Measurements from ENCODE around the gene PREB. TPM values are rescaled to one million over a fixed set of nuclear protein-coding genes. Genes with fewer than 3 reads are reported as not detected.

Gene PREB
- total and polyA plus RNA-seq, 2 of the 13 experiments (the other 11 are each of a cell fraction or from before 2014, with no cell fraction given) = 112 to 192 TPM

- 0 out of 2 replicates have a peak, but pooled peaks have one; percentile 17 for TF ChIP-seq E2F1 (CRISPR knock-in tag; IDR thresholded peaks at IDR 0.05)
- TF ChIP-seq MAFF (IDR thresholded peaks at IDR 0.05; ENCODE audit: low read depth, low read length) = 0 out of 2 replicates have a peak, but pooled peaks have one; percentile 24
- peak; percentile 98 for TF ChIP-seq ZBTB43 (CRISPR knock-in tag; conservative IDR thresholded peaks at IDR 0.05)
- TF ChIP-seq ZBTB25 (CRISPR knock-in tag; IDR thresholded peaks at IDR 0.05) = peak; percentile 97
- 0 out of 2 replicates have a peak, but pooled peaks have one; percentile 8 for TF ChIP-seq ATF7 (IDR thresholded peaks at IDR 0.05)
- peak; percentile 17; the same call in 1 of the 2 replicates for TF ChIP-seq ATF7 (CRISPR knock-in tag; IDR thresholded peaks at IDR 0.05)
- no peak; the same call in 1 of the 2 replicates for TF ChIP-seq NFYC (CRISPR knock-in tag; IDR thresholded peaks at IDR 0.05)
- TF ChIP-seq ZNF737 (CRISPR knock-in tag; IDR thresholded peaks at IDR 0.05; ENCODE audit: borderline replicate concordance) = peak; percentile 90; the same call in 1 of the 2 replicates
- TF ChIP-seq MXD4 (CRISPR knock-in tag; IDR thresholded peaks at IDR 0.05) = peak; percentile 57; the same call in 1 of the 2 replicates
- peak; percentile 66; the same call in 1 of the 2 replicates for TF ChIP-seq ZFP90 (CRISPR knock-in tag; IDR thresholded peaks at IDR 0.05; ENCODE audit: borderline replicate concordance)
- peak; percentile 99 for TF ChIP-seq SALL1 (CRISPR knock-in tag; IDR thresholded peaks at IDR 0.05)
- TF ChIP-seq KMT2A (CRISPR knock-in tag; IDR thresholded peaks at IDR 0.05) = no peak; the same call in 1 of the 2 replicates
- 0 out of 2 replicates have a peak, but pooled peaks have one; percentile 43 for TF ChIP-seq ZNF713 (CRISPR knock-in tag; IDR thresholded peaks at IDR 0.05)
- TF ChIP-seq MYPOP (CRISPR knock-in tag; IDR thresholded peaks at IDR 0.05) = peak; percentile 64
- TF ChIP-seq MED1 (CRISPR knock-in tag; IDR thresholded peaks at IDR 0.05) = peak; percentile 99
- peak; percentile 88 for TF ChIP-seq ZNF335 (CRISPR knock-in tag; IDR thresholded peaks at IDR 0.05)
- TF ChIP-seq IKZF5 (CRISPR knock-in tag; IDR thresholded peaks at IDR 0.05) = peak; percentile 97
- peak; percentile 81 for TF ChIP-seq ARID2 (CRISPR knock-in tag; IDR thresholded peaks at IDR 0.05; ENCODE audit: borderline replicate concordance)
These were observed 38.4 kb downstream of the PREB start (continued) for GRCh38 chr2:27095745-27096651.

All from HepG2 (cell line).